ENCODE data around the gene CLNK.

Gene CLNK

GRCh38 chr4:10442976-10443375 is 241.6 kb downstream of the CLNK start:
- DNase-seq, result no peak

DNA sequence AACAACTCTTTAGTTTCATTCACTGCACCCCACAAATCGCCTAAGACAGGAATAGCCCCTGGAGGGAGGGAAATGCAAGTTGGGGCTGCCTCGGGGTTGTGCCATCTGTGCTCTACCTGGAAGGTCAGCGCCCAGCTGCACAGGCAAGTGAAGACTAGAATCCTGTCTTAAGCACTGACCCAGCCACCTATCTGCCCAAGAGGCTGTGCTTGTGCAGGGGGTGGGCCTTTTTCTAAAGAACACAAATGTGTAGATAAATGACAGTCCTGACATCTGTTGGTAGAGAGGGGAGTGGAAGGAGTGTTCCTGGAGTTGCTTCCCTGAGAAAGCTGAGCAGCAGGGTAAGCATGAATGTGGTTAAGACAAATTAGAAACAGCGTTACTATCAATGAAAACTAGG is 243.1 kb downstream of the CLNK start:
- DNase-seq, result no peak

GRCh38 chr4:10438924-10439323 is 245.6 kb downstream of the CLNK start:
- DNase-seq, result no peak

DNA sequence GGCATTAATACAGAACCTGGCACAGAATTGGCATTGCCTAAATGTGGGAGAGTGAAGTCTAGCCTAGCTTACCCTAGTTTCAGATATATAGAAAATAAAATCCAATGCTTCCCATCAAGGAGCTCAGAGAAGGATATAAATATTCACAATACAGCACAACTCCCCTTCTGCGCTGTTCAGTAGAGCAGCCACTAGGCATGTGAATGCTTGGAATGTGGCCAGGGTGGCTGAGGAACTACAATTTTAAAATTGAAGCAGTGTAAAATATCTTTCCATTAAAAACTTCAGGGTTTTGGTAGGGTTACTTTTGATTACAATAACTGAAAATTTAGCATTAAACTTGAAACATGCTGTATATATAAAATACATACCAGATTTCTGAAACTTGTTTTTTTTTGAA is 246.8 kb downstream of the CLNK start:
- DNase-seq, result no peak
